GM12891 (cell line): ENCODE measurements around the gene PCGF3.

Experiments used
- POLR2A ChIP-seq: IDR thresholded peaks from 2 replicates; pipeline ENCODE4 v1.6.1; 2011; ENCODE audit warnings: low read depth, low read length, control low read depth
- POLR2AphosphoS5 ChIP-seq: IDR thresholded peaks from 2 replicates; pipeline ENCODE4 v1.6.1; 2011; ENCODE audit warnings: low read depth, low read length, control low read depth
- SPI1 ChIP-seq: IDR thresholded peaks from 2 replicates; pipeline ENCODE4 v1.6.1; 2011; ENCODE audit warnings: low read depth, low read length, control low read depth
- TAF1 ChIP-seq: IDR thresholded peaks from 2 replicates; pipeline ENCODE4 v1.6.1; 2011; ENCODE audit warnings: low read depth, low read length, control low read depth

- TF ChIP-seq TAF1 (no peak), POLR2AphosphoS5 (no peak), POLR2A (no peak), SPI1 (no peak)
Measured at GRCh38 chr4:688854-689681, 16.6 kb upstream of the PCGF3 start, which contains the start of gene SLC49A3.
